HPDE6-E6E7 (cell line): Measurements from ENCODE around the gene REEP3.
"Not testable (repeated sequence)": the region's sequence is repeated elsewhere in the genome, so short reads cannot be mapped to it uniquely, and the experiment has no call there.

Experiments
- DNase-seq: peaks from one replicate; pipeline ENCODE4 v3.0.0; 2011; ENCODE audit warnings: missing footprints; ENCODE audit errors: extremely low spot score

REEP3 gene

GRCh38 chr10:63548860-63549259, 27.7 kb downstream of the REEP3 start:
- no peak for DNase-seq

GRCh38 chr10:63549810-63550209, 28.6 kb downstream of the REEP3 start:
- no peak for DNase-seq

GRCh38 chr10:63553031-63553430, 31.8 kb downstream of the REEP3 start:
- peak; percentile 67 for DNase-seq

GRCh38 chr10:63553473-63553872, 32.3 kb downstream of the REEP3 start:
- DNase-seq, result peak; percentile 8

GRCh38 chr10:63554657-63555056, 33.5 kb downstream of the REEP3 start:
- DNase-seq, result peak; percentile 17

GRCh38 chr10:63555330-63555729, 34.1 kb downstream of the REEP3 start:
- DNase-seq, result no peak

GRCh38 chr10:63558132-63558784, 37.1 kb downstream of the REEP3 start:
- DNase-seq, result no peak

GRCh38 chr10:63561341-63561740, 40.1 kb downstream of the REEP3 start:
- DNase-seq, result no peak

GRCh38 chr10:63562391-63562790, 41.2 kb downstream of the REEP3 start:
- no peak for DNase-seq

- no peak for DNase-seq
Measured at GRCh38 chr10:63562857-63563256, 41.7 kb downstream of the REEP3 start.

GRCh38 chr10:63563623-63564022, 42.4 kb downstream of the REEP3 start:
- no peak for DNase-seq

- DNase-seq, result not testable (repeated sequence)
Measured at GRCh38 chr10:63564731-63565130, 43.5 kb downstream of the REEP3 start.

GRCh38 chr10:63573068-63573697, 52.0 kb downstream of the REEP3 start:
- DNase-seq, result no peak

GRCh38 chr10:63574011-63574410, 52.8 kb downstream of the REEP3 start:
- DNase-seq, result no peak

GRCh38 chr10:63576501-63576900, 55.3 kb downstream of the REEP3 start:
- no peak for DNase-seq

- DNase-seq, result no peak
Measured at GRCh38 chr10:63578501-63578900, 57.3 kb downstream of the REEP3 start.

- DNase-seq, result no peak
Measured at GRCh38 chr10:63579371-63580014, 58.3 kb downstream of the REEP3 start.

GRCh38 chr10:63582690-63583089, 61.5 kb downstream of the REEP3 start:
- DNase-seq, result no peak

- no peak for DNase-seq
Measured at GRCh38 chr10:63583397-63583796, 62.2 kb downstream of the REEP3 start.

GRCh38 chr10:63583909-63584724, 62.9 kb downstream of the REEP3 start:
- no peak for DNase-seq

- no peak for DNase-seq
Measured at GRCh38 chr10:63584725-63585035, 63.5 kb downstream of the REEP3 start.

GRCh38 chr10:63585041-63585440, 63.8 kb downstream of the REEP3 start:
- no peak for DNase-seq
